ENCODE results near the gene ZNF106. TPM values are rescaled to one million over a fixed set of nuclear protein-coding genes. Genes with fewer than 3 reads are reported as not detected.
A peak's percentile ranks its signal among the peaks of the same experiment; 100 is the strongest.

The ZNF106 gene
- total RNA-seq, 4 donors from 2014 or later = 42.9 to 54.8 (median 50.3) TPM

GRCh38 chr15:42373936-42374335 lies 117.0 kb downstream of the ZNF106 start:
- Histone ChIP-seq H3K9me3 (no peaks in the 10 kb centered on the region), H3K4me1 (no peaks in the 10 kb centered on the region), H3K27ac (no peak overlapping the region), H3K4me3 (replicated peaks in 1 of 3) (no peak overlapping the region), H3K27me3 (no peaks in the 10 kb centered on the region), H3K36me3 (no peaks in the 10 kb centered on the region)
- intact Hi-C loops (cut with DNase I) = no loop called here
- DNase-seq = no peak
- 94 to 98% methylated on average over 4 of the region's 4 CpGs for WGBS, 2 donors
- TF ChIP-seq CTCF (IDR thresholded peaks at IDR 0.05) = no peak
- TF ChIP-seq POLR2A (IDR thresholded peaks at IDR 0.05) = no peak

- DNase-seq = peak; percentile 47 to 51
- intact Hi-C loops (cut with DNase I) = no loop called here
- Histone ChIP-seq H3K4me3 (replicated peaks in 1 of 3) (no peak overlapping the region), H3K27me3 (no peaks in the 10 kb centered on the region), H3K9me3 (no peaks in the 10 kb centered on the region), H3K27ac (no peak overlapping the region), H3K4me1 (no peaks in the 10 kb centered on the region), H3K36me3 (no peaks in the 10 kb centered on the region)
- TF ChIP-seq POLR2A (IDR thresholded peaks at IDR 0.05) = no peak
- TF ChIP-seq CTCF (IDR thresholded peaks at IDR 0.05) = no peak
- WGBS, 2 donors = 58 to 90% methylated on average over 1 of the region's 1 CpG
Measured at GRCh38 chr15:42373274-42373673, 117.7 kb downstream of the ZNF106 start.

- no peaks in the 10 kb centered on the region for H3K27me3 ChIP-seq
- intact Hi-C loops (cut with DNase I) = no loop called here
- peaks cover 0 to 13% of the 10 kb centered on the region in 2 donors for H3K4me1 ChIP-seq
- DNase-seq = no peak
- H3K27ac ChIP-seq = no peak overlapping the region
- no peaks in the 10 kb centered on the region for H3K9me3 ChIP-seq
- 84 to 91% methylated on average over 2 of the region's 2 CpGs for WGBS, 2 donors
- TF ChIP-seq POLR2A (IDR thresholded peaks at IDR 0.05) = no peak
- TF ChIP-seq CTCF (IDR thresholded peaks at IDR 0.05) = no peak
- H3K4me3 ChIP-seq (replicated peaks in 1 of 3) = no peak overlapping the region
- no peaks in the 10 kb centered on the region for H3K36me3 ChIP-seq
Measured at GRCh38 chr15:42371096-42371495, 119.8 kb downstream of the ZNF106 start.

GRCh38 chr15:42368096-42368495 lies 122.8 kb downstream of the ZNF106 start:
- H3K9me3 ChIP-seq = no peaks in the 10 kb centered on the region
- 90 to 95% methylated on average over 3 of the region's 3 CpGs for WGBS, 2 donors
- intact Hi-C loops (cut with DNase I) = no loop called here
- peaks cover 0 to 16% of the 10 kb centered on the region in 2 donors for H3K4me1 ChIP-seq
- no peaks in the 10 kb centered on the region for H3K36me3 ChIP-seq
- H3K27me3 ChIP-seq = no peaks in the 10 kb centered on the region
- H3K27ac ChIP-seq = no peak overlapping the region
- no peak overlapping the region for H3K4me3 ChIP-seq (replicated peaks in 1 of 3)
- TF ChIP-seq POLR2A (IDR thresholded peaks at IDR 0.05) (no peak), CTCF (IDR thresholded peaks at IDR 0.05) (no peak)
- no peak for DNase-seq

GRCh38 chr15:42367041-42367440 lies 123.9 kb downstream of the ZNF106 start:
- intact Hi-C loops (cut with DNase I) = no loop called here
- TF ChIP-seq CTCF (IDR thresholded peaks at IDR 0.05) (no peak), POLR2A (IDR thresholded peaks at IDR 0.05) (no peak)
- 57 to 67% methylated on average over 4 to 5 of the region's 5 CpGs for WGBS, 2 donors
- H3K27me3 ChIP-seq = no peaks in the 10 kb centered on the region
- no peak overlapping the region for H3K4me3 ChIP-seq (replicated peaks in 1 of 3)
- no peaks in the 10 kb centered on the region for H3K36me3 ChIP-seq
- H3K4me1 ChIP-seq = peaks cover 0 to 16% of the 10 kb centered on the region in 2 donors
- no peak overlapping the region for H3K27ac ChIP-seq
- H3K9me3 ChIP-seq = no peaks in the 10 kb centered on the region
- peak; percentile 41 to 51 for DNase-seq
